Measurements from ENCODE around the gene TIGD6. TPM values are rescaled to one million over a fixed set of nuclear protein-coding genes. Genes with fewer than 3 reads are reported as not detected.

TIGD6 gene
- total and polyA plus RNA-seq, 2 donors (not counting 3 experiments of a cell fraction or from before 2014, with no cell fraction given): 3.6 to 5.4 TPM

DNA sequence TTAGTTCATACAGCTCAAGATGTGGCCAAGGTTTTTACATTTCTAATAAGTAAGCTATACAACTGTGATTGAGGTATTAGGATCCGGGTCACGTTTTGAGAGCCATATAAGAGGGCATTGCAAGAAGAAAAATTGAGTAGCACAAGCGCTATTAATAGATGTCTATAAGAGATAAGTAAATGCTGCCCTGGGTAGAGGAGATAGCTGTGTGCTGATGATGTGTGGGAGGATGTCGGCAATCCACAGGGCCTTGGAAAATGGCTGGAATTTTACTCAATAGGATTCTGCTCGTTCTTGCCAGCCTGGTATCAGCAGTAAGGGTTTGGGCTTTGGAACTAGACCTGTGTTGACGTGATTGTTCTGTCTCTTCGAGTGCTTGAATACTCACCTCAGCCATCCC is 44.3 kb upstream of the TIGD6 start:
- no peaks in the 10 kb centered on the region for H3K27me3 ChIP-seq (ENCODE audit: control insufficient read depth in 2 of 2, insufficient read depth in 2 of 2, low read length in 2 of 2)
- DNase-seq (ENCODE audit: low read depth, low spot score) (no peak), FAIRE-seq (no peak)
- H3K4me1 ChIP-seq (ENCODE audit: control insufficient read depth, extremely low read depth, insufficient read depth, low read length): peaks cover 24% of the 10 kb centered on the region
- CTCF ChIA-PET: interaction anchor here (0.7 to 1.2 kb wide), 6 partner anchors 10 to 210 kb away, joined by 3 to 7 read pairs (median 3); no protein-coding TSS in a partner anchor
- no peaks in the 10 kb centered on the region for H3K9me3 ChIP-seq (replicated peaks; ENCODE audit: control insufficient read depth, insufficient read depth, low read length)
- H3K4me2 ChIP-seq (ENCODE audit: insufficient read depth, low read length): peak overlapping the region; percentile 75
- H3K9ac ChIP-seq (replicated peaks; ENCODE audit: extremely low read depth, insufficient read depth, low read length): no peak overlapping the region
- no peak overlapping the region for H2AFZ ChIP-seq (ENCODE audit: low read depth, low read length)
- H3K79me2 ChIP-seq (ENCODE audit: control insufficient read depth, insufficient read depth, low read length): no peaks in the 10 kb centered on the region
- POLR2A ChIA-PET: no interaction called here
- TF ChIP-seq, protein P1, sequence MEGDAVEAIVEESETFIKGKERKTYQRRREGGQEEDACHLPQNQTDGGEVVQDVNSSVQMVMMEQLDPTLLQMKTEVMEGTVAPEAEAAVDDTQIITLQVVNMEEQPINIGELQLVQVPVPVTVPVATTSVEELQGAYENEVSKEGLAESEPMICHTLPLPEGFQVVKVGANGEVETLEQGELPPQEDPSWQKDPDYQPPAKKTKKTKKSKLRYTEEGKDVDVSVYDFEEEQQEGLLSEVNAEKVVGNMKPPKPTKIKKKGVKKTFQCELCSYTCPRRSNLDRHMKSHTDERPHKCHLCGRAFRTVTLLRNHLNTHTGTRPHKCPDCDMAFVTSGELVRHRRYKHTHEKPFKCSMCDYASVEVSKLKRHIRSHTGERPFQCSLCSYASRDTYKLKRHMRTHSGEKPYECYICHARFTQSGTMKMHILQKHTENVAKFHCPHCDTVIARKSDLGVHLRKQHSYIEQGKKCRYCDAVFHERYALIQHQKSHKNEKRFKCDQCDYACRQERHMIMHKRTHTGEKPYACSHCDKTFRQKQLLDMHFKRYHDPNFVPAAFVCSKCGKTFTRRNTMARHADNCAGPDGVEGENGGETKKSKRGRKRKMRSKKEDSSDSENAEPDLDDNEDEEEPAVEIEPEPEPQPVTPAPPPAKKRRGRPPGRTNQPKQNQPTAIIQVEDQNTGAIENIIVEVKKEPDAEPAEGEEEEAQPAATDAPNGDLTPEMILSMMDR (IDR thresholded peaks at IDR 0.05; ENCODE audit: extremely low read depth in 1 of 2, insufficient read depth in 1 of 2, low read depth in 1 of 2, low read length in 2 of 2): no peak
- no peak for TF ChIP-seq POLR2A (IDR thresholded peaks at IDR 0.05; ENCODE audit: low read depth, low read length)
- TF ChIP-seq, protein P2, sequence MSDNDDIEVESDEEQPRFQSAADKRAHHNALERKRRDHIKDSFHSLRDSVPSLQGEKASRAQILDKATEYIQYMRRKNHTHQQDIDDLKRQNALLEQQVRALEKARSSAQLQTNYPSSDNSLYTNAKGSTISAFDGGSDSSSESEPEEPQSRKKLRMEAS (IDR thresholded peaks at IDR 0.05; ENCODE audit: insufficient read depth, insufficient read length): no peak
- TF ChIP-seq POLR2AphosphoS5 (IDR thresholded peaks at IDR 0.05; ENCODE audit: insufficient read depth, low read depth, low read length): no peak
- TF ChIP-seq EZH2 (IDR thresholded peaks at IDR 0.05; ENCODE audit: borderline replicate concordance, low read depth, low read length, severe bottlenecking): no peak
- no peak for TF ChIP-seq JUN (IDR thresholded peaks at IDR 0.05; ENCODE audit: borderline replicate concordance, insufficient read depth, insufficient read length, low read depth)
- TF ChIP-seq GATA2 (IDR thresholded peaks at IDR 0.05; ENCODE audit: insufficient read depth, insufficient read length, low read depth, low read length): no peak
- TF ChIP-seq FOS (IDR thresholded peaks at IDR 0.05; ENCODE audit: borderline replicate concordance, insufficient read depth, low read length): no peak
- no peak for TF ChIP-seq MYC (IDR thresholded peaks at IDR 0.05; ENCODE audit: low read depth, low read length)
- no peak overlapping the region for H3K27ac ChIP-seq (ENCODE audit: insufficient read depth, low read depth, low read length)
- H3K36me3 ChIP-seq (ENCODE audit: control insufficient read depth in 2 of 2, extremely low read depth in 1 of 2, insufficient read depth in 2 of 2, low read length in 2 of 2): peaks cover 23 to 55% of the 10 kb centered on the region in 2 experiments
- H3K9me1 ChIP-seq (replicated peaks; ENCODE audit: control insufficient read depth, extremely low read depth, insufficient read depth, low read length): no peaks in the 10 kb centered on the region
- no peak overlapping the region for H3K4me3 ChIP-seq (replicated peaks in 1 of 3; ENCODE audit: insufficient read depth in 1 of 3, low read depth in 1 of 3, low read length in 3 of 3)
- H4K20me1 ChIP-seq (replicated peaks; ENCODE audit: control insufficient read depth, extremely low read depth, insufficient read depth, low read length): no peaks in the 10 kb centered on the region
- intact Hi-C loops (cut with micrococcal nuclease) (loop anchor here (1.0 kb wide), 2 partner anchors 22 to 43 kb away; no protein-coding TSS in a partner anchor), dilution Hi-C loops (cut with MboI; ENCODE audit: extremely low pct_ligation_motif_present, low sequenced_read_pairs) (no loop called here)
- no TSS peak for BruUV-seq (replicated peaks)
